Stimulated activated CD8-positive, alpha-beta memory T cell treated with anti-CD3 and anti-CD28 coated beads, Interleukin-7, amount 100 ng/mL, for 4 hours (primary cell): Measurements from ENCODE around the gene C15orf39.
A peak's percentile ranks its signal among the peaks of the same experiment; 100 is the strongest.

Experiments
- DNase-seq, 2 donors: peaks; one replicate each; pipeline ENCODE4 v3.0.0-alpha.2; 2020; ENCODE audit warnings: low read depth in 2 of 2

The C15orf39 gene

DNA sequence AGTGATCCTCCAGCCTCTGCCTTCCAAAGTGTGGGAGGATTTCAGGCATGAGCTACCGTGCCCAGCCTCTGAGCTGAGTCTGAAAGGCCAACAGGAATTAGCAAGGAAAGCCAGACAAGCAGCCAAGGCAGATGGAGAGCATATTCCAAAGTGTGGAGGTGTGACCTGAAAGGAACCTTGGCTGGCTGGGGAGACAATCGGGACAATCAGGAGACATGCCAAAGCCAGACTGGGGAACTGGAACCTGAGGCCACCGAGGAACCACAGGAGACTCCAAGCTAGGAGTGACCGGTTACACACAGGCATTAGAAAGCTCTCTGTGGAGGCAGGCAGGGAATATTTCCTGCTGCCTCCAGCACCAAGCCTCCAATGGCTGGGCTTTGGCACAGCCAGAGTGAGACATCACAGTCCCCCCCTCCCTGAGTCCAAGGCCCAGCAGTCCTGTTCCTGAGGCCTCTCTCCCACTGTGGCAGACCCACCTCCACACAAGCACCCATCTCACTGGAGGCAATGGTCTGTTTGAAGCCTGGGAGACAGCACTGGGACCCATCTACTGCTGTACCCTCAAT is 4.5 kb upstream of the C15orf39 start:
- no peak for DNase-seq

DNA sequence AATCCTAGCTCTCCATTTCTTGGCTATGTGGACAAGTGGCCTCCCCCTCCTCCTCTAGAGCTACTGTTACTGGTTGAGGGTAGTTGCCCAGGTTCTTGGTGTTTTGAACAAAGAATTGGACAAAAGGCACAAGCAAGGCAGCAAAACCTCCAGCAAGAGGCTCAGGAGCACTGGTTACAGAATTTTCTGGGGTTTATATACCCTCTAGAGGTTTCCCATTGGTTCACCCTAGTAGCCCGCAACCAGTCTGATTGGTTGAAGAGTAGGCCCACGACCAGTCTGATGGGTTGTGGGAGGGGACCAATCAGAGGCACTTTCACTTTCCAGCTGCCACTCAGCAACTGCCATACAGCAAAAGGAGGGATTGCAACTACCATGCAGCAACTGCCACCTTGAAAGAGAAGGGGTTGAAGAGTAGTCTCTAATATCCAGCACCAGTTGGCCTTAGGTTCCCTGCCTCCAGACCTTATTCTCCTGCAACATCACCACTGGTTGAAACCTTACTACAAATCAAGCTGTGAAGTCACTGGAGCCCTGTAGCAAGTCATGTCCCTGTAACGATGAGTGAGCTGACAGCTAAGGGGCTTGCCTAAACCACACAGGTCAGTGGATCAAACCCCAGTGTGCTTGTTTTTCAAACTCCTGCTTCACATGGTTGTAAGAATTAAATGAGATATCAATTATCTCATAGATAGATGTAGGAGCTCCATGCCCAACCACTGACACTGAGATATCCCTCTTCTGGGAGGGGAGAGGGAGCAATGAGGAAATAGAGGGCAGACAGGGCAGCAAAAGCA is 2.9 kb upstream of the C15orf39 start:
- DNase-seq, result peak in 1 of 2 donors; percentile 11

GRCh38 chr15:75199357-75199940 is 2.2 kb upstream of the C15orf39 start:
- no peak for DNase-seq

GRCh38 chr15:75200391-75200764 is 1.3 kb upstream of the C15orf39 start:
- DNase-seq, result no peak

DNA sequence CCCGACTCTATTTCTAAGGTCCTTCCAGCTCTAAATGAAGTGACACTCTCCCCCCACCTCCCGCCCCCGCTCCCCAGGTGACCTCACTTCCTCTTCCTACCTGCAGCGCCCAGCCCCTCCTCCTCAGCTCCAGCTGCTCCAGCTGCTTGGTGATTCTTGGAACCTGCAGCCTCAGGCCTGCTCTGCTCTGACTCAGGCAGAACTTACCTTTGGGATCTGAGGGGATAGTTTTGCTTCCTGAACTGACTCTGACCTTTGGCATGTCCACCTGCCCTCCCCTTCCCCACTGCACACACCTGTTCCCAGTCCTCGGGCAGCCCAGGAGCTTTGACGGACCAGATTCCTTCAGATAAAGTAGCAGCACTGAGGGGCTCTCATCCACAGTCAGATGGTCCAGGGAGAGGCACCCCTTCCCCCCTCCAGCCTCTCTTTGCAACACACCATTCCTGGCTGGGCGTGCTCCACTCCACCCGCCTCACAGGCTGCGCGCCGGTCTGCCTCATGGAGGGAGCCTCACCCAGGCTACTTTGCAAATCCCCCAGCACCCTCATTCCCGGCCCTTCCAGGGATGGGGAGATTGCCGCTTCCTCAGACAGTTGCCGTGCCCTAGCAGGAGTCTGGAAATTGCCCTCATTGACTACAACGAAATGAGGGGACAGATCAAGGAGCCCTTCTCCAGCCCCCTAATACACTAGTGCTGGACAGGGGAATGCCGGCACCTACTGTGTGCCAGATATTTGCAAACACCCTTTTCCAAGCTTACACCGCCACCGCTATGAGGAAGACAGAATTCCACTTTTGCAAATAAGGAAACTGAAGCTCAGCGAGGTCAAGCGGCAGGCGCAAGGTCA is 692 bp upstream of the C15orf39 start:
- peak; percentile 44 to 61 for DNase-seq

DNA sequence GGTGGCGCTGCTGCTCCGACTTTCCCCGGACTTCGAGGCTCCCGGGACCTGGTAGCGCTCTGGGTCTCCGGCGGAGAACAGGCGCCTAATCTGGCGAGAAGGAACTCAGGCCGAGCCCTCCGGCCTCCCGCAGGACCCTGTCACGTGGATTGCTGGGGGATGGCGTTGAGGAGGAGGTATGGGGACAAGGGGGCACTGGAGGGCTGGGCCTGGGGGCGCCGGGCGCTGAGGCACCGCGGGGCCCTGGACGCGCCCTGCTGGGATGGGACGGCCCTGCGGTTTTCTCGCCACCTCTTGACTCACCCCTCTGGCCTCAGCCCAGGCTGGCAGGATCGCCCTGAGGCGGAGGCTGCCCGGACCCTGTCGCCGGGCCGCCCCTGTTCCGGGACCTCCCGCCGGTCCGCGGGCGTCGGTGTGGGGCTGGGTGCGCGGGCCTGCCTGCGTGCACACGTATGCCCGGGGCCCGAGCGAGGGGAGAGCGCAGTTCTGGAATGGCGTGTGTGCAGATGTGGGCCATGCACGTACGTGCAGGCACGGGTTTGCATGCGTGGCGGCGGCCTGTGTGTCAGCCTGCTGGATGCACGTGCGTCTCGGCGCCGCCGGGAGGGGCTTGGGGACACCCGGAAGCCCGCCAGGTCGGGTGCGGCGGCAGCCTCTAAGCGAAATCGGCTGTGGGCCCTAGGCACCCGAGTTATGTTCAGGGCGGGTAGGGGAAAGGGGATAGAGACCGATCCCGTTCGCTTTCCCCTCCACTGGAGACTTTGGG is 752 bp downstream of the C15orf39 start:
- DNase-seq, result peak; percentile 72 to 84

- no peak for DNase-seq
These were observed 1.6 kb downstream of the C15orf39 start for GRCh38 chr15:75203017-75203907.

- no peak for DNase-seq
These were observed 2.2 kb downstream of the C15orf39 start for GRCh38 chr15:75203908-75204263.

GRCh38 chr15:75204340-75205063 is 2.8 kb downstream of the C15orf39 start:
- DNase-seq, result peak; percentile 77 to 80

DNA sequence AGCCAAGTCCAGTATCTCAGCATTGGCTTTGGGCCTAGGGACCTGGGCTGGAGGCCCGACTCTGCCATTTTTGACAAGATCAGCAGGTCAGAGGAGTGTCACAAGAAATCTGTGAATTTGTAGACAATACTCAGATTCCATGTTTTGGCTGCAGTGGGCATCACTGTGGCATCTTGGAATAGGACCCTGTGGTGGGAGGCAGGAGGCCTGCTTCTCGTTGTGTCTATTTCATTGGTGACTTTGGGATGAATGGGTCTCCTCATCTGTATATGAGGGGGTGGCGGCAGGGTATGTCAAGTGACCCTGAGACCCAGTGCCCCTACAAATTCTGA is 3.3 kb downstream of the C15orf39 start:
- no peak for DNase-seq

DNA sequence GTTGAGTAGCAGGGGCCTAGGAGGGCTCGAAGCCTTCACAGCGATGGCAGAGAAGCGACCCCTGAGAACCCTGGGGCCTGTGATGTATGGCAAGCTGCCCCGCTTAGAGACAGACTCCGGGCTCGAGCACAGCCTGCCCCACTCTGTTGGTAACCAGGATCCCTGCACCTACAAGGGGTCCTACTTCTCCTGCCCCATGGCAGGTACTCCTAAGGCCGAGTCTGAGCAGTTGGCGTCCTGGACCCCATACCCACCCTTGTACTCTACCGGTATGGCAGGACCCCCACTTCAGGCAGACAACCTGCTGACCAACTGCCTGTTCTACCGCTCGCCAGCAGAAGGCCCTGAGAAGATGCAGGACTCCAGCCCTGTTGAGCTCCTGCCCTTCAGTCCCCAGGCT is 4.3 kb downstream of the C15orf39 start:
- no peak for DNase-seq

GRCh38 chr15:75206803-75207617 is 5.3 kb downstream of the C15orf39 start:
- no peak for DNase-seq

- DNase-seq, result no peak
These were observed 6.2 kb downstream of the C15orf39 start for GRCh38 chr15:75207618-75208500.

DNA sequence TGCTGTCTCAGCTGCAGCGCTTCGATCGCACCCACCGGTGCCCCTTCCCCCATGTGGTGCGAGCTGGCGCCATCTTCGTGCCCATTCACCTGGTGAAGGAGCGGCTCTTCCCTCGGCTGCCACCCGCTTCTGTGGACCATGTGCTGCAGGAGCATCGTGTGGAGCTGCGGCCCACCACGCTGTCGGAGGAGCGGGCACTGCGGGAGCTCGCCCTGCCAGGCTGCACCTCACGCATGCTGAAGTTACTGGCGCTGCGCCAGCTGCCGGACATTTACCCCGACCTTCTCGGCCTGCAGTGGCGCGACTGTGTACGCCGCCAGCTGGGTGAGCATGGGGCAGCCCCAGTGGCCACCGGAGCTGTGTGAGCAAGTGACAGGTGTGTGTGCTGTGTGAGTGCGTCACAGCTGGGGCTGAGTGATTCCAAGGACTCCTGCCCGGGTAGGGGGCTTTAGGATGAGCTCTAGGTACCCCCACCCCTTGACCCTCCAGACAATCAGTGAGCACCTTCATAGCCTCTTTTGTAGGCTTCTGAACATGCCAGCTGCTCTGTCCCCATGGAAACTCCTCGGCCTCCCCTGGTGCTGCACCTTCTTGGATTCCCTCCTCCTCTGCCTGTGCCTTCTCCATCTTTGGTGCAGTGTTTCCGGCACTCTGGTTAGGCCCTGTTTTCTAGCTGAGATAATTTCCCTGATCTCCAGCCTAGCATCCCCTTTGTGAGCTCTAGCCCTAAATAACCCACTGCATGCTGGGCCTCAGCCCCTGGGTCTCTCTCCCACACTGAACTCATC is 7.0 kb downstream of the C15orf39 start:
- DNase-seq, result no peak

- no peak for DNase-seq
These were observed 7.6 kb downstream of the C15orf39 start for GRCh38 chr15:75209289-75209676.

GRCh38 chr15:75210811-75211230 is 9.1 kb downstream of the C15orf39 start:
- DNase-seq, result no peak

DNA sequence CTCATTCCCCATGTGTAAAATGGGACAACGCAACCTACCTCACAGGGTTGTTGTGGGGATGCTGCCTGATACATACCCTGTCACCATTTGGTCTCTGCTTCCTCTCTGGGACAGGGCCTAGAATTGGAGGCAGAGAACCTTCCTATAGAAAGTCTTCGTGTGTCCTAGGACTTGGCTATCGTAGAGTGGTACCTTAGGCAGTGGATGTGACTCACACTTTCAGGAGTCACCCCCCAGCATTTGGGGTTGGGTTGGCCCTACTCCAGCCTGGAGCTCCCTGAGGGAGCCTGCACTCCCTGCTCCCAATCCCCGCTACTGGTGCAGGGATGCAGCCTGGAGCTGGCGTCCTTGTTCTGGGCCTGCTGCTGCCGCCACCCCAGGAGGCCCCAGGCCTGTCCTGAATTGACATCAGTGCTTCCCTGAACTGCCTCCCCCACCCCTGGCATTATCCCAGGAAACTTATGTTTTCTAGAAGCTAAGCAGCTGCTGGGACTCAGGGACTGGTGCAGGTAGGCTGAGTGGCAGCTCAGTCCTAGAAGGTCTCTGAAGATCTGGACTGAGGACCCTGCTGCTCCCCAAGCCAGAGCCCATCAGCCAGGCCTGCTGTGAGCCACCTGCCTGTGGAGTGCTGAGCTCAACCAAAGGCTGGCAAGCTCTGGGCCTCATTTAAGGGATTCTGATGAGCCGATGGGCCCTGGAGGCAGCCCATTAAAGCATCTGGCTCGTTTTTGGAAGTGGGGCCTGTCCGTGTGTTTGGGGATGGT is 9.9 kb downstream of the C15orf39 start:
- DNase-seq, result no peak
